Lung (tissue), 12 donors: ENCODE data around the gene FAM120AOS. TPM values are rescaled to one million over a fixed set of nuclear protein-coding genes. Genes with fewer than 3 reads are reported as not detected.

ENCODE experiments used
- ATAC-seq: fragments of 200-7000 bp; cut with Tn5 transposase; one replicate; pipeline ENCODE4 v1.9.1; 2020; ENCODE audit warnings: moderate number of reproducible peaks; ENCODE audit not compliant: insufficient read depth, low FRiP score
- DNase-seq, 3 donors: peaks; one replicate each; pipeline ENCODE4 v3.0.0-alpha.2; 2013 to 2017
- H3K27ac ChIP-seq, 2 donors: one replicate each; pipeline ENCODE4 v1.5.1; 2013; ENCODE audit warnings: mild to moderate bottlenecking in 2 of 2, moderate library complexity in 2 of 2, control low read depth in 1 of 2, inconsistent platforms in 1 of 2, low read depth in 1 of 2, low read length in 1 of 2
- H3K27me3 ChIP-seq, 3 donors: one replicate each; pipeline ENCODE4 v1.5.1; 2013; ENCODE audit warnings: low read length in 2 of 3; ENCODE audit not compliant: control insufficient read depth in 3 of 3, insufficient read depth in 3 of 3
- H3K36me3 ChIP-seq, 4 donors: one replicate each; pipeline ENCODE4 v1.5.1; 2013; ENCODE audit warnings: low read length in 4 of 4, mild to moderate bottlenecking in 1 of 4, moderate library complexity in 1 of 4; ENCODE audit not compliant: control insufficient read depth in 4 of 4, insufficient read depth in 4 of 4
- H3K4me1 ChIP-seq, 5 donors: one replicate each; pipeline ENCODE4 v1.5.1; 2013; ENCODE audit warnings: low read length in 5 of 5, mild to moderate bottlenecking in 2 of 5, moderate library complexity in 1 of 5; ENCODE audit not compliant: control insufficient read depth in 5 of 5, insufficient read depth in 5 of 5
- H3K4me3 ChIP-seq: one replicate; pipeline ENCODE4 v1.5.1; 2013; ENCODE audit warnings: mild to moderate bottlenecking, control low read depth, moderate library complexity
- H3K9ac ChIP-seq, 2 donors: one replicate each; pipeline ENCODE4 v1.5.1; 2013; ENCODE audit warnings: low read length in 2 of 2, control low read depth in 1 of 2; ENCODE audit not compliant: insufficient read depth in 1 of 2
- H3K9me3 ChIP-seq, 4 donors: one replicate each; pipeline ENCODE4 v1.5.1; 2013; ENCODE audit warnings: low read length in 3 of 4, mild to moderate bottlenecking in 1 of 4, moderate library complexity in 1 of 4; ENCODE audit not compliant: control insufficient read depth in 4 of 4, insufficient read depth in 3 of 4
- WGBS, 2 donors: extraction: QIAGEN DNeasy Blood & Tissue Kit; methylation state at CpG; one replicate each; pipeline ENCODE4 v1.1.7; 2013; 5-methylcytosine and 5-hydroxymethylcytosine counted together
- polyA plus RNA-seq, 2 donors: library from polyadenylated mRNA; stranded (reverse); fragments of 200-250 nt; gene quantifications; one replicate each; pipeline ENCODE4 v1.2.1, GENCODE V29; 2013
- total RNA-seq, 2 donors: library from RNA; depleted of rRNA in 1 of 2; stranded (reverse); fragments of >200 nt in 1 of 2; gene quantifications; one replicate each; pipeline ENCODE4 v1.2.1, GENCODE V29; 2014 to 2021
- TF ChIP-seq, protein P1 (sequence below): IDR thresholded peaks from 2 replicates; pipeline ENCODE4 v1.5.1; 2012; ENCODE audit warnings: mild to moderate bottlenecking; ENCODE audit errors: control extremely low read depth, extremely low read depth
- donor health status: control.
- donor health status: control.
- donor health status: Bipolar disorder and iron deficiency.
- donor health status: healthy.
- donor health status: DM: yes; HTN: yes; CAD: no.

FAM120AOS gene
- total and polyA plus RNA-seq, 4 donors: 27.2 to 51.6 (median 36.5) TPM

- no peak overlapping the region for H3K9ac ChIP-seq
- no peaks in the 10 kb centered on the region for H3K27me3 ChIP-seq
- no peak overlapping the region for H3K4me3 ChIP-seq
- no peaks in the 10 kb centered on the region for H3K4me1 ChIP-seq
- TF ChIP-seq, protein P1, sequence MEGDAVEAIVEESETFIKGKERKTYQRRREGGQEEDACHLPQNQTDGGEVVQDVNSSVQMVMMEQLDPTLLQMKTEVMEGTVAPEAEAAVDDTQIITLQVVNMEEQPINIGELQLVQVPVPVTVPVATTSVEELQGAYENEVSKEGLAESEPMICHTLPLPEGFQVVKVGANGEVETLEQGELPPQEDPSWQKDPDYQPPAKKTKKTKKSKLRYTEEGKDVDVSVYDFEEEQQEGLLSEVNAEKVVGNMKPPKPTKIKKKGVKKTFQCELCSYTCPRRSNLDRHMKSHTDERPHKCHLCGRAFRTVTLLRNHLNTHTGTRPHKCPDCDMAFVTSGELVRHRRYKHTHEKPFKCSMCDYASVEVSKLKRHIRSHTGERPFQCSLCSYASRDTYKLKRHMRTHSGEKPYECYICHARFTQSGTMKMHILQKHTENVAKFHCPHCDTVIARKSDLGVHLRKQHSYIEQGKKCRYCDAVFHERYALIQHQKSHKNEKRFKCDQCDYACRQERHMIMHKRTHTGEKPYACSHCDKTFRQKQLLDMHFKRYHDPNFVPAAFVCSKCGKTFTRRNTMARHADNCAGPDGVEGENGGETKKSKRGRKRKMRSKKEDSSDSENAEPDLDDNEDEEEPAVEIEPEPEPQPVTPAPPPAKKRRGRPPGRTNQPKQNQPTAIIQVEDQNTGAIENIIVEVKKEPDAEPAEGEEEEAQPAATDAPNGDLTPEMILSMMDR: no peak
- ATAC-seq: no peak
- 87 to 97% methylated on average over 5 of the region's 5 CpGs for WGBS, 2 donors
- no peak for DNase-seq
- H3K36me3 ChIP-seq: no peaks in the 10 kb centered on the region
- peaks cover 0 to 6% (median 0%) of the 10 kb centered on the region in 4 donors for H3K9me3 ChIP-seq
- no peak overlapping the region for H3K27ac ChIP-seq
Observed at GRCh38 chr9:93427655-93428379, 25.6 kb downstream of the FAM120AOS start.

DNA sequence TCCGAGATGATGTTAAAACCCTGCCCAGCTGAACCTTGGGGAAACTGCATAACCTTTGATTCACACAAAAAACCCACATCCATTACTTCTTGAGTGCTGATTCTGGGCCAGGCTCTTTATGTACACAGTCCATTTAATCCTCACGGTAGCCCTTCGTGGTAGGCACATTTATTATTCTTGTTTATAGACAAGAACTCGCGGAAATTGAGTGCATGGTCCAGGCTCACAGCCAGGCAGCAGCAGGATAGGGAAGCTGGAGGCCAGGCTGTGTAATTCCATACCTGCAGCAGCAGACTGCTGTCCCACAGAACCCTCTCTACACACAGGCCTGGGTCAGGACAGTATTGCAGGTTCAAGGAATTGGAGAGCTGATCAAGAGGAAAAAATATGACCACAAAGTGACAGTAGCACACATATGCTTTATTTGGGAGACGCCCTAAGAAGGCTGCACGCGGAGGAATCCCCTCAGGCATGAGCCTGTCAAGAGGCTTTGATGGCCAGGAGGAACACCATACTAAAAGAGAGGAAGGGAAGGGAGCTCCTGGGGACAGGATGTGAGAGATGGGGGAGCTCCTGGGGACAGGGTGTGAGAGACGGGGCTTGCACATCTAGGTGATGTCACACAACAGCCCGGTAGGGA is 30.3 kb downstream of the FAM120AOS start:
- H3K27ac ChIP-seq: no peak overlapping the region
- H3K4me3 ChIP-seq: no peak overlapping the region
- H3K4me1 ChIP-seq: no peaks in the 10 kb centered on the region
- TF ChIP-seq, protein P1: no peak
- H3K9ac ChIP-seq: no peak overlapping the region
- DNase-seq: peak in 1 of 3 donors; percentile 54
- H3K27me3 ChIP-seq: no peaks in the 10 kb centered on the region
- no peaks in the 10 kb centered on the region for H3K36me3 ChIP-seq
- ATAC-seq: no peak
- peaks cover 0 to 11% (median 3%) of the 10 kb centered on the region in 4 donors for H3K9me3 ChIP-seq
- 65 to 72% methylated on average over 10 of the region's 10 CpGs for whole genome bisulfite sequencing, 2 donors

DNA sequence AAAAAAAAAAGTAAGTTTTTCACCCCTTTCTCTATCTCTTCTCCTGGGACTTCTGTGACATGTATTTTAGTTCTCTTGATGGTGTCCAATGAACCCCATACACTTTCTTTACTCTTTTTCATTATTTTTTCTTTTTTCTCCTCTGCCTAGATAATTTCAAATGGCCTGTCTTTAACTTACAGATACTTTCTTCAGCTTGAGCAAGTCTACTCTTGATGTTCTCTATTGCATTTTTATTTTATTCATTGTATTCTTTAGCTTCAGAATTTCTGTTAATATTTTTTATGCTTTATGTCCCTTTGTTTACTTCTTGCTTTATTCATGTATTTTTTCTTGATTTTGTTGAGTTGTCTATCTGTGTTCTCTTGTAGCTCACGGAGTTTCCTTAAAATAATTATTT is 34.4 kb downstream of the FAM120AOS start:
- H3K27ac ChIP-seq: no peak overlapping the region
- TF ChIP-seq, protein P1: no peak
- no peak for DNase-seq
- no peaks in the 10 kb centered on the region for H3K36me3 ChIP-seq
- H3K9me3 ChIP-seq: peaks cover 0 to 17% (median 0%) of the 10 kb centered on the region in 4 donors
- H3K9ac ChIP-seq: no peak overlapping the region
- H3K4me3 ChIP-seq: no peak overlapping the region
- ATAC-seq: no peak
- no peaks in the 10 kb centered on the region for H3K27me3 ChIP-seq
- 93 to 95% methylated on average over 1 of the region's 1 CpG for WGBS, 2 donors
- no peaks in the 10 kb centered on the region for H3K4me1 ChIP-seq
